Right cardiac atrium (tissue), 5 donors: ENCODE measurements around the gene SYNJ2. TPM values are rescaled to one million over a fixed set of nuclear protein-coding genes. Genes with fewer than 3 reads are reported as not detected.
A peak's percentile ranks its signal among the peaks of the same experiment; 100 is the strongest.

Experiments
- ATAC-seq, 2 donors: fragments of 200-7000 bp; cut with Tn5 transposase; one replicate each; pipeline versions ENCODE4 v1.8.0 to v1.9.1; 2020; ENCODE audit warnings: moderate library complexity in 2 of 2, mild to moderate bottlenecking in 1 of 2
- DNase-seq, 3 donors: peaks; one replicate each; pipeline ENCODE4 v3.0.0-alpha.2; 2020
- H3K27ac ChIP-seq: one replicate; pipeline ENCODE4 v1.5.1; 2013; ENCODE audit warnings: mild to moderate bottlenecking, low read length, control low read depth, moderate library complexity
- H3K27me3 ChIP-seq: one replicate; pipeline ENCODE4 v1.6.1; 2013; ENCODE audit not compliant: control insufficient read depth, insufficient read depth
- H3K4me1 ChIP-seq: one replicate; pipeline ENCODE4 v1.6.1; 2013; ENCODE audit warnings: low read length; ENCODE audit not compliant: control insufficient read depth, insufficient read depth
- H3K4me3 ChIP-seq: one replicate; pipeline ENCODE4 v1.5.1; 2013; ENCODE audit warnings: low read length, control low read depth
- H3K9me3 ChIP-seq: one replicate; pipeline ENCODE4 v1.6.1; 2013; ENCODE audit warnings: low read length; ENCODE audit not compliant: control insufficient read depth
- WGBS: extraction: QIAGEN DNeasy Blood & Tissue Kit; methylation state at CpG from one replicate; pipeline ENCODE4 v1.1.7; 2013; 5-methylcytosine and 5-hydroxymethylcytosine counted together
- intact Hi-C, 4 donors: fragments of 100-400 bp; cut with DNase I; formaldehyde crosslinking; loops; one replicate each; pipeline versions ENCODE4 v1.11.0 to v1.14.0; 2022 to 2023
- polyA plus RNA-seq: library from polyadenylated mRNA; stranded (reverse); fragments of 200-250 nt; gene quantifications from one replicate; pipeline ENCODE4 v1.2.3, GENCODE V29; 2013
- total RNA-seq, 4 donors: library from RNA; stranded (reverse); fragmentation: NEBNext Ultra II Directional; extraction: Animal tissue kit (Norgen Biotek cat#: 25700); gene quantifications; one replicate each; pipeline ENCODE4 v1.2.1, GENCODE V29; 2021
- donor health status: healthy with polysubstance abuse.
- donor health status: DM: no; HTN: yes; CAD: no.
- donor health status: DM: no; HTN: no; CAD: no.
- donor health status: DM: no; HTN: yes; CAD: no; lungs with severe emphysema.
- donor health status: DM: yes; HTN: yes; CAD: no.

SYNJ2 gene
- total and polyA plus RNA-seq, 5 donors = 9.5 to 26.3 (median 19.6) TPM

DNA sequence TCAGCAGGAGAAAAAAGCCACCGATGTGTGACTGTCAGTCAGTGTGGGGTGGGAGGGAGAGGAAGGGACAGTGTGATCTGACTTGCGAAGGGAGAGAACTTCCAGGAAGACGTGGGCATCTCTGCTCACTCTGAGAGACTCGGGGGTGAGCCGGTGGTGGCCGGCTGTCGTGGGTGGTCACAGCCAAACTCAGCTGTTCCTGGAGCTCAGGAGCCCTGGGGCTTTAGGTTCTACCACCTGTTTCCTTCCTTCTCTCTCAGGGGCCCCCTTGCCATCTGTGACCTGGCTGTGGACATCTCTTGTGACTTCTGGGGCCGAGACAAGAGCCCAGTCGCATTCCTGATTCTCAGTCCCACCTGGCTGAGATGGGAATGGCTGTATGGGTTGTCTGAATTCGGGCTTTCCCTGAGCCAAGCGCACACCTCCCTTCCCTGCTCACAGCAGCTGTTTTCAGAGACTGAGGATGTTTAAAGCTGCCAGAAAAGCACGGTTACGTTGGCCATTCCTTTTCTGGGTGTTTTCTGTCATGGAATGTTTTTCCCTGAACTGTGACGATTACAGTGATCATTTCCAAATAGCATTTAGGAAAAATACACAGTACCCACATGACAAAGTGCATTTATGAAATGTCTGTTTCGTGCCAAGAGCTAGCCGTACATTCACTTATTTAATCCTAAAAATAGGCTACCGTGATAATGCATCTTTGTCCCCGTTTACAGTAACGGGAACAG lies 36.5 kb downstream of the SYNJ2 start:
- intact Hi-C loops = no loop called here
- peak; percentile 12 to 13 for ATAC-seq
- WGBS = 50% methylated on average over 19 of the region's 19 CpGs
- Histone ChIP-seq H3K4me3 (no peak overlapping the region), H3K9me3 (no peaks in the 10 kb centered on the region), H3K27ac (no peak overlapping the region), H3K4me1 (no peaks in the 10 kb centered on the region), H3K27me3 (no peaks in the 10 kb centered on the region)
- peak in 1 of 3 donors; percentile 14 for DNase-seq

GRCh38 chr6:158018851-158019361 lies 37.2 kb downstream of the SYNJ2 start:
- peak in 1 of 3 donors; percentile 47 for DNase-seq
- peak; percentile 3 to 13 for ATAC-seq
- no peaks in the 10 kb centered on the region for H3K9me3 ChIP-seq
- H3K4me3 ChIP-seq = no peak overlapping the region
- H3K4me1 ChIP-seq = no peaks in the 10 kb centered on the region
- H3K27ac ChIP-seq = no peak overlapping the region
- H3K27me3 ChIP-seq = no peaks in the 10 kb centered on the region
- intact Hi-C loops = no loop called here
- 55% methylated on average over 15 of the region's 15 CpGs for WGBS

GRCh38 chr6:158019416-158019815 lies 37.8 kb downstream of the SYNJ2 start:
- H3K9me3 ChIP-seq = no peaks in the 10 kb centered on the region
- peak in 1 of 3 donors; percentile 40 for DNase-seq
- ATAC-seq = peak; percentile 6 to 10
- no peaks in the 10 kb centered on the region for H3K27me3 ChIP-seq
- H3K4me1 ChIP-seq = no peaks in the 10 kb centered on the region
- intact Hi-C loops = no loop called here
- WGBS = 94% methylated on average over 8 of the region's 8 CpGs
- H3K4me3 ChIP-seq = no peak overlapping the region
- no peak overlapping the region for H3K27ac ChIP-seq

DNA sequence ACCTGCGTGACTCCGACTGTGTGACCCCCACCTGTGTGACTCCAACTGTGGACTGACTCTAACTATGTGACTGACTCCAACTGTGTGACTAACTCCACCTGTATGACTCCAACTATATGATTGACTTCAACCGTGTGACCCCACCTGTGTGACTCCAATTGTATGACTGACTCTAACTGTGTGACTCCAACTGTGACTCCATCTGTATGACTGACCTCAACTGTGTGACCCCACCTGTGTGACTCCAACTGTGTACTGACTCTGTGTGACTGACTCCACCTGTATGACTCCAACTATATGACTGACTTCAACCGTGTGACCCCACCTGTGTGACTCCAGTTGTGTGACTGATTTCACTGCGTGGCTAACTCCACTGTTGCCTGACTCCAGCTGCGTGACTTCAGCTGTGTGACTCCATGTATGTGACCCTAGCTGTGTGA lies 38.6 kb downstream of the SYNJ2 start:
- no peaks in the 10 kb centered on the region for H3K27me3 ChIP-seq
- H3K27ac ChIP-seq = no peak overlapping the region
- no peak overlapping the region for H3K4me3 ChIP-seq
- DNase-seq (no peak), ATAC-seq (no peak)
- intact Hi-C loops = no loop called here
- 92% methylated on average over 6 of the region's 6 CpGs for WGBS
- no peaks in the 10 kb centered on the region for H3K4me1 ChIP-seq
- H3K9me3 ChIP-seq = no peaks in the 10 kb centered on the region

GRCh38 chr6:158020811-158021210 lies 39.1 kb downstream of the SYNJ2 start:
- no peaks in the 10 kb centered on the region for H3K4me1 ChIP-seq
- H3K27me3 ChIP-seq = no peaks in the 10 kb centered on the region
- WGBS = 70% methylated on average over 2 of the region's 2 CpGs
- no peak for ATAC-seq
- intact Hi-C loops = no loop called here
- no peak overlapping the region for H3K27ac ChIP-seq
- H3K4me3 ChIP-seq = no peak overlapping the region
- no peaks in the 10 kb centered on the region for H3K9me3 ChIP-seq
- no peak for DNase-seq

DNA sequence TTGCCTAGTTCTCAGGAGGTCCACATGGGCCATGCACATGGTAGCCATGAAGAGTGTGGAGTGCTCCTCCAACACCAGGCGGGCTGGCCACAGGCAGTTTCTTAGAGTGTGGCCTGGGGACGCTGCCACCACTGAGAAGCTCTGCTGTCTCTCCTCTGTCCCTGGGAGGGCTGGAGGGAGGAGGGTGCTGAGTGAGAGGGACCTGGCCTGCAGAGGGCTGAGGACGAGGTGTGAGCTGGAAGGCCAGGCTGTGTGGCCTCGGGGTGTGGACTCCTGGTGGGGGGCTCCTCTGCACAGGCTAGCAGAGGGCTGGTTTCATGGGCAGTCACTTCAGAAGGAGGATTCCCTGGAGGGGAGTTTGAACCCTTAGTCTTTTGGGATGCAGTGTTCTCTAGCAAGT lies 39.7 kb downstream of the SYNJ2 start:
- Histone ChIP-seq H3K27me3 (no peaks in the 10 kb centered on the region), H3K27ac (no peak overlapping the region), H3K4me1 (peaks cover 5% of the 10 kb centered on the region), H3K9me3 (no peaks in the 10 kb centered on the region), H3K4me3 (no peak overlapping the region)
- DNase-seq (no peak), ATAC-seq (no peak)
- intact Hi-C loops = no loop called here
- WGBS = 86% methylated on average over 4 of the region's 4 CpGs

DNA sequence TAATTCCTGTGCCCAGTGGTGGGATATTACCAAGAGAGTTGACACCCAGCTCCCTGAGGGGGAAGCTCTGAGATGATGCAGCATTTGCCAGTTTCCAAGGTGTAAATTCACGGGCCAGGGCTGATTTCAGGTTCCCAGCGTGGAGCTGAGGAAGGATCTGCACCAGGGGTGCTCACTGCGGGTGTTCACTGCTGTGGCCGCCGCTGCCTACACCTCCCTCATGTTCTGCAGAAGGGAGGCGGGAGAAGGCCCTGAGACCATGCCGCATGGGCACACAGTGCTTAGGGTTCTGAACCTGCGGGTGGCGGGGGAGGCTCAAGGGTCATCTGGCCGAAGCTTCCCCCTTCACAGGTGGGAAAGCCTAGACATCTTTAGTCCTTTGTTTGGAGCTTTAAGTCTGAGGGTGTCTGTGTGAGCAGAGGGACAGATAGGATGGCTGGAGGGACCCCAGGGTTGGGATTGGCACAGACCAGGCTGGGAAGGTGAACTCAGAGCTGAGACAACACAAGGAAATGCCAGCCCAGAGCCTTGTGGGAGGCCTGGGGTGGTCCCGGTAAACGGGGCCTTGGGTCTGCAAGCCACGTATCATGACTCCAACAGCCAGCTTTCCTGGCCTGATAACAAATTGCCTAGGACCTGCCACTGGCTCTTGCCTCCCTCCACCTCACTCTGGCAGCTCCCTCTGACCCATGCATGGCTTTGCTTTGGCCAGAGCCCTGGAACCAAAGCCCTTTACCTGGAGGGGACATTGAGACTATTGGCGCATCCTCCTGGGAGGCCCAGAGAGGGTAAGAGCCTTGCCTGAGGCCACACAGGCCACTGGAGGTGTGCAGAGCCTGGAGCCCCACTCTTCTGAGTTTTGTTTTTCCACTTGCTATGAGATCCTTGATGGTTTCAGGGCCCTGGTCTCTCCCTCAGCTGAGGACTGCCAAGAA lies 40.4 kb downstream of the SYNJ2 start:
- H3K27me3 ChIP-seq = no peaks in the 10 kb centered on the region
- intact Hi-C loops = no loop called here
- H3K4me3 ChIP-seq = no peak overlapping the region
- peaks cover 10% of the 10 kb centered on the region for H3K4me1 ChIP-seq
- ATAC-seq = no peak
- peak in 1 of 3 donors; percentile 46 for DNase-seq
- 94% methylated on average over 14 of the region's 14 CpGs for WGBS
- H3K9me3 ChIP-seq = no peaks in the 10 kb centered on the region
- no peak overlapping the region for H3K27ac ChIP-seq

DNA sequence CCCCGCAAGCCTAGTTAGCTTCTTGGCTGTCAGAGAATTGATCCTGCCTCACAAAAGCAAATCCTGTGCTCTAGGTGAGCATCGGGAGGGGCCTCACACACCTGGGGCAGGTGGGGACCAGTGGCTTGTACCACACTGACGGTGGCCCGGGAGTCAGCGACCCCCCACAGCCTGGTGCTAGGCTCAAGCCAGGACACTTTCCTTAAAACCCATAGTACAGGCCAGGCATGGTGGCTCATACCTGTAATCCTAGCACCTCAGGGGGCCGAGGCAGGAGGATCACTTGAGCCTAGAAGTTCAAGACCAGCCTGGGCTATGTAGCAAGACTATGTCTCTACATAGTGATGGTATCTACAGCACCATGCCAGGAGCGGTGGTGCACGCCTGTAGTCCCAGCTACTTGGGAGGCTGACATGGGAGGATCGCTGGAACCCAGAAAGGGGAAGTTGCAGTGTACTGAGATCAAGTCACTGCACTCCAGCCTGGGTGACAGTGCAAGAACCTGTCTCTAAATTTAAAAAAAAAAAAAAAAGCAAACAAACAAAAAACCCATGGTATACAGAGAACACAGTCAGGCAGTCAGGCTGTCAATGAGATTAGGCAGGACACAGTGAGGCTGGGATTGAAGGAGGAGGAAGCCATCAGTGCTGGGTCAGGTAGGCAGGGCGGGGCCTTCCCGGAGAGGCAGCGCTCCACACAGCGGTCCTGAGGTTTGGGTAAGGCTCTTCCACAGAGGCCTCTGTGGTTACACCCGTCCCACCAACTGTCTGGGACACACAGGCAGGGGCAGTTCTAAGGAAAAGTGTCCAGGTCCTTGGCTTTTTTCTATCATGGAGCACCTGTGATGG lies 41.3 kb downstream of the SYNJ2 start:
- intact Hi-C loops = no loop called here
- DNase-seq = no peak
- ATAC-seq = no peak
- Histone ChIP-seq H3K27me3 (no peaks in the 10 kb centered on the region), H3K4me3 (no peak overlapping the region), H3K27ac (no peak overlapping the region), H3K4me1 (peaks cover 19% of the 10 kb centered on the region), H3K9me3 (no peaks in the 10 kb centered on the region)
- WGBS = 97% methylated on average over 14 of the region's 14 CpGs

- intact Hi-C loops = no loop called here
- DNase-seq (no peak), ATAC-seq (no peak)
- H3K4me1 ChIP-seq = peaks cover 21% of the 10 kb centered on the region
- H3K27me3 ChIP-seq = no peaks in the 10 kb centered on the region
- H3K27ac ChIP-seq = no peak overlapping the region
- no peaks in the 10 kb centered on the region for H3K9me3 ChIP-seq
- 83% methylated on average over 5 of the region's 5 CpGs for WGBS
- H3K4me3 ChIP-seq = no peak overlapping the region
Measured at GRCh38 chr6:158023597-158023939, 41.9 kb downstream of the SYNJ2 start.

DNA sequence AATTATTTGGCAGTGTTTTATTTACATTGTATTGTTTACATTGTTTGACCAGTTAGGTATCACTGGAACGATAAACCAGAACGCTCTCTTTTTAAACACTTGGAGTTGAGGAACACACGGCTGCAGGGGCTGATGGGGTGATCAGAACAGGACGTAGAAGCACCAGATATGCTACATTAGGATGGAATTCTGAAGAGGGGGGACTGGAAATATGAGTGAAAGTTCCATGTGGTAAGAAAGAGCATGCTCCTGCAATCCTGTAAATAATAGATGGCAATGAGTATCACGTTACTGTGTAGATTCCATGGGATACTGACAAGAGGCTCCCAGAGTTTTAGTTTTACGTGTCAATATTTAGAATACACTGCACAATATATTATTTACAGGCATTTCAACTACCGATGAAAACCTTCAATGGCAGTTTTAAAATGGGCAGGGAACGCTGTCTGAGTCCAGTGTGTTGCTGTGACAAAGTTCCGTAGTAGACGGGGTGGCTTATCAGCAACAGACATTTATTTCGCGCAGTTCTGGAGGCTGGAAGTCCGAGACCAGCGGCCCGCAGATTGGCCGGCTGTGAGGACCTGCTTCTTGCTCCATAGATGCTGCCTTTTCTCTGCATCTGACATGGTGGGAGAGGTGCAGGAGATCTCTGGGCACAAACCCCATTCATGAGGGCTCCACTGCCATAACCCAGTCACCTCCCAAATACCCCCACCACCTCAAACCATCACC lies 43.1 kb downstream of the SYNJ2 start:
- ATAC-seq (no peak), DNase-seq (peak in 1 of 3 donors; percentile 23)
- H3K27me3 ChIP-seq = no peaks in the 10 kb centered on the region
- no peaks in the 10 kb centered on the region for H3K9me3 ChIP-seq
- H3K27ac ChIP-seq = no peak overlapping the region
- H3K4me3 ChIP-seq = no peak overlapping the region
- 81% methylated on average over 16 of the region's 16 CpGs for WGBS
- intact Hi-C loops = no loop called here
- H3K4me1 ChIP-seq = peaks cover 21% of the 10 kb centered on the region
